ENCODE measurements around the gene MARF1. TPM values are rescaled to one million over a fixed set of nuclear protein-coding genes. Genes with fewer than 3 reads are reported as not detected.

MARF1 gene
- total and polyA plus RNA-seq, 9 of the 15 experiments (the other 6 are each of a cell fraction or from before 2014, with no cell fraction given), result 4.7 to 33.2 (median 11.7) TPM

GRCh38 chr16:15643946-15644250, 944 bp upstream of the MARF1 start (continued):
- 0 out of 2 replicates have a peak, but pooled peaks have one; percentile 24 for TF ChIP-seq ZNF589 (CRISPR knock-in tag; IDR thresholded peaks at IDR 0.05; ENCODE audit: low read depth)
- TF ChIP-seq PBX2 (CRISPR knock-in tag; IDR thresholded peaks at IDR 0.05; ENCODE audit: low read depth), result no peak
- no peak for TF ChIP-seq PBX2 (tag; conservative IDR thresholded peaks at IDR 0.05; ENCODE audit: low read depth)
- TF ChIP-seq TGIF2 (CRISPR knock-in tag; IDR thresholded peaks at IDR 0.05), result no peak

GRCh38 chr16:15642557-15643047, 352 bp downstream of the MARF1 start:
- peak; percentile 90 for ATAC-seq
- 0% methylated on average over 11 of the region's 23 CpGs for WGBS (ENCODE audit: insufficient coverage, low coverage, missing lambda C conversion rate)
- peak; percentile 89 to 96 (median 91) for DNase-seq (ENCODE audit: extremely low read depth in 1 of 4, low spot score in 3 of 4)
- FAIRE-seq, result peak; percentile 89
- Histone ChIP-seq H3K79me2 (ENCODE audit: control insufficient read depth, insufficient read depth, low read length) (peaks cover 31% of the 10 kb centered on the region), H4K20me1 (replicated peaks; ENCODE audit: control insufficient read depth, insufficient read depth, low read length) (no peaks in the 10 kb centered on the region), H3K4me1 (replicated peaks in 1 of 2; ENCODE audit: control insufficient read depth in 2 of 2, insufficient read depth in 2 of 2, low read length in 2 of 2) (peaks cover 0 to 23% of the 10 kb centered on the region in 2 experiments; a peak in 4 of 5 replicates), H3K27ac (ENCODE audit: extremely low read depth, low read depth, low read length) (peak overlapping the region; percentile 100), H2AFZ (ENCODE audit: low read depth, low read length) (peak overlapping the region; percentile 98), H3K36me3 (ENCODE audit: control insufficient read depth, insufficient read depth, low read length) (peaks cover 16% of the 10 kb centered on the region), H3K9me1 (ENCODE audit: control insufficient read depth, insufficient read depth, low read length) (no peaks in the 10 kb centered on the region), H3K4me3 (peak overlapping the region; percentile 83), H3K9me3 (replicated peaks; ENCODE audit: control insufficient read depth, insufficient read depth, low read depth, low read length) (no peaks in the 10 kb centered on the region), H3K9ac (ENCODE audit: insufficient read depth in 1 of 2, low read depth in 2 of 2, low read length in 2 of 2) (peak overlapping the region; percentile 83 to 95), H3K27me3 (ENCODE audit: control insufficient read depth in 2 of 2, insufficient read depth in 2 of 2, low read length in 2 of 2) (no peaks in the 10 kb centered on the region), H3K4me2 (ENCODE audit: insufficient read depth, low read length) (peak overlapping the region; percentile 92)
- CTCF ChIA-PET (ENCODE audit: low intra/inter-chr PET ratio), result interaction anchor here (0.6 to 1.7 kb wide), 3 partner anchors 22 to 62 kb away, joined by 3 to 6 read pairs (median 3); no protein-coding TSS in a partner anchor
- POLR2A ChIA-PET, result interaction anchor here (0.6 to 2.3 kb wide), 12 partner anchors 8 to 113 kb away, joined by 3 to 18 read pairs (median 4); no protein-coding TSS in a partner anchor
- intact Hi-C loops (cut with micrococcal nuclease), result loop anchor here (10.0 kb wide), 2 partner anchors 68 to 218 kb away; no protein-coding TSS in a partner anchor
- BruUV-seq (replicated peaks), result no TSS peak
- in situ Hi-C loops (cut with MboI), result no loop called here
- TF ChIP-seq ZNF318 (IDR thresholded peaks at IDR 0.05; ENCODE audit: borderline replicate concordance in 1 of 2, low read depth in 1 of 2), result 0 out of 4 replicates have a peak, but pooled peaks of 1 of the 2 experiments have one; percentile 6
- TF ChIP-seq MEIS2 (IDR thresholded peaks at IDR 0.05; ENCODE audit: partially characterized antibody), result peak; percentile 28
- peak; percentile 56; the same call in 1 of the 2 replicates for TF ChIP-seq MYC (IDR thresholded peaks at IDR 0.05; ENCODE audit: low read depth, low read length)
- TF ChIP-seq MYC (CRISPR knock-in tag; IDR thresholded peaks at IDR 0.05; ENCODE audit: borderline replicate concordance, low read depth), result no peak
- TF ChIP-seq PHF8 (IDR thresholded peaks at IDR 0.05; ENCODE audit: borderline replicate concordance, low read length), result peak; percentile 86; the same call in 1 of the 2 replicates
